Smooth muscle cell (in vitro differentiated cells): ENCODE results near the gene MAG. TPM values are rescaled to one million over a fixed set of nuclear protein-coding genes. Genes with fewer than 3 reads are reported as not detected.

Experiments used
- DNase-seq: peaks from one replicate; lab custom pipeline; 2025; ENCODE audit not compliant: unreplicated experiment; lab: John Stamatoyannopoulos, UW
- H2AFZ ChIP-seq: fragments of 200-600 bp; sonication (generic); 2 replicates; pipeline ENCODE4 v1.6.0; 2016; ENCODE audit warnings: antibody characterized with exemption, low read depth, mild to moderate bottlenecking
- H3F3A ChIP-seq: fragments of 200-600 bp; sonication (generic); 2 replicates; pipeline ENCODE4 v1.6.0; 2017; ENCODE audit warnings: antibody characterized with exemption, low read depth
- H3K27ac ChIP-seq: fragments of 200-600 bp; sonication (generic); 2 replicates; pipeline ENCODE4 v1.5.1; 2016; ENCODE audit warnings: low read depth, mild to moderate bottlenecking
- H3K27me3 ChIP-seq: fragments of 200-600 bp; sonication (generic); 2 replicates; pipeline ENCODE4 v1.6.1; 2016; ENCODE audit warnings: low read depth, mild to moderate bottlenecking
- H3K36me3 ChIP-seq: fragments of 200-600 bp; sonication (generic); 2 replicates; pipeline ENCODE4 v1.5.1; 2016; ENCODE audit warnings: low read depth
- H3K4me1 ChIP-seq: fragments of 200-600 bp; sonication (generic); 2 replicates; pipeline ENCODE4 v1.5.1; 2016; ENCODE audit warnings: low read depth
- H3K4me2 ChIP-seq: fragments of 200-600 bp; sonication (generic); 2 replicates; pipeline ENCODE4 v1.6.0; 2016; ENCODE audit warnings: mild to moderate bottlenecking
- H3K4me3 ChIP-seq: fragments of 200-600 bp; sonication (generic); 2 replicates; pipeline ENCODE4 v1.5.1; 2016; ENCODE audit warnings: mild to moderate bottlenecking
- H3K79me2 ChIP-seq: fragments of 200-600 bp; sonication (generic); 2 replicates; pipeline ENCODE4 v1.6.0; 2016; ENCODE audit warnings: low read depth, mild to moderate bottlenecking
- H3K9ac ChIP-seq: fragments of 200-600 bp; sonication (generic); 2 replicates; pipeline ENCODE4 v1.6.0; 2016; ENCODE audit warnings: low read depth
- H3K9me3 ChIP-seq: fragments of 200-600 bp; sonication (generic); replicated peaks from 2 replicates; pipeline ENCODE4 v1.5.1; 2016; ENCODE audit warnings: low read depth
- H4K20me1 ChIP-seq: fragments of 200-600 bp; sonication (generic); 2 replicates; pipeline ENCODE4 v1.6.0; 2016; ENCODE audit warnings: low read depth
- CTCF ChIP-seq: fragments of 200-600 bp; sonication (generic); IDR thresholded peaks from 2 replicates; pipeline ENCODE4 v1.5.1; 2017; ENCODE audit warnings: borderline replicate concordance, mild to moderate bottlenecking, antibody characterized with exemption; ENCODE audit not compliant: insufficient read depth, poor library complexity, severe bottlenecking
- WGBS: methylation state at CpG from one replicate; pipeline ENCODE4 v1.1.7; 2016; ENCODE audit warnings: low lambda C conversion rate; 5-methylcytosine and 5-hydroxymethylcytosine counted together
- polyA plus RNA-seq: library from polyadenylated mRNA; unstranded; fragments of >200 nt; fragmentation: Nextera tagmentation; extraction: Ambion mirVana; gene quantifications from 2 replicates; pipeline ENCODE4 v1.2.1, GENCODE V29; 2016
- total RNA-seq: library from RNA; depleted of rRNA; stranded (reverse); fragments of >200 nt; gene quantifications from 2 replicates; pipeline ENCODE4 v1.2.3, GENCODE V29; 2014

MAG gene
- total and polyA plus RNA-seq, 2 experiments from 2014 or later, result not detected

GRCh38 chr19:35322014-35322413, 30.1 kb downstream of the MAG start:
- H3K27ac ChIP-seq, result no peak overlapping the region
- 95% methylated on average over 9 of the region's 9 CpGs for WGBS
- no peaks in the 10 kb centered on the region for H3K4me1 ChIP-seq
- H2AFZ ChIP-seq, result no peak overlapping the region
- H3K4me3 ChIP-seq, result no peak overlapping the region
- H4K20me1 ChIP-seq, result no peaks in the 10 kb centered on the region
- no peaks in the 10 kb centered on the region for H3F3A ChIP-seq
- no peaks in the 10 kb centered on the region for H3K79me2 ChIP-seq
- H3K36me3 ChIP-seq, result no peaks in the 10 kb centered on the region
- no peak for DNase-seq
- peaks cover 6% of the 10 kb centered on the region for H3K27me3 ChIP-seq
- H3K9ac ChIP-seq, result no peak overlapping the region
- H3K9me3 ChIP-seq, result no peaks in the 10 kb centered on the region
- TF ChIP-seq CTCF, result no peak
- H3K4me2 ChIP-seq, result no peak overlapping the region

- Histone ChIP-seq H3K27me3 (peaks cover 6% of the 10 kb centered on the region), H3K9ac (no peak overlapping the region), H4K20me1 (no peaks in the 10 kb centered on the region), H3K27ac (no peak overlapping the region), H3K79me2 (no peaks in the 10 kb centered on the region), H3K4me2 (no peak overlapping the region), H3K4me3 (no peak overlapping the region), H3K4me1 (no peaks in the 10 kb centered on the region), H3K9me3 (no peaks in the 10 kb centered on the region), H3K36me3 (no peaks in the 10 kb centered on the region), H3F3A (no peaks in the 10 kb centered on the region), H2AFZ (no peak overlapping the region)
- DNase-seq, result no peak
- WGBS, result 75% methylated on average over 4 of the region's 4 CpGs
- no peak for TF ChIP-seq CTCF
Observed at GRCh38 chr19:35327642-35328041, 35.7 kb downstream of the MAG start.

DNA sequence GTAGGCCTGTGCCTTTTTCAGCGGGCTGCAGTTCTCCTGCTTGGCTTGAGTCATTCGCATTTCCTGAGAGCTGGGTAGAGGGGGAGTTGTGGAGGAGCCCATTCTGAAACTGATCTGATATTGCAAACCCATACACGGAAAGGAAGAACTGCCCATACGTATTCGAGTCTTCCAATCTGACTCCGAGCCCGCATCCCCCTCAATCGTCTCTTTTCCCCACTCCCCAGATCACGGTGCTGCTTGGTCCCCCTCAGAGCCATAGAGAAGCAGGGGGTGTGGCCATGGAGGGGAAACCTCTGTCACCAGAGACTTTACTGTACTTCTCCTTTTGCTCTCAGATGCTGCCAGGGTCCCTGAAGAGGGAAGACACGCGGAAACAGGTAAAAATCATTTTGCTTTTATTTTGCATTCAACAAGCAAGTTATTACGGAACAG, 36.9 kb downstream of the MAG start, which contains the start of gene CD22:
TSS of gene CD22 (plus strand) at position 337 of the 435 bp plus-strand sequence. CDS start 2,854 bp downstream, outside the sequence.
- H3K9ac ChIP-seq, result no peak within 1 kb of the TSS
- DNase-seq, result no peak

More for the DNA sequence above, 36.9 kb downstream of the MAG start, which contains the start of gene CD22:
- Histone ChIP-seq H3K27ac (no peak within 1 kb of the TSS), H3K4me2 (no peak within 1 kb of the TSS), H3K36me3 (no peaks in the 10 kb centered on the region), H3K27me3 (peaks cover 6% of the 10 kb centered on the region), H3K9me3 (no peaks in the 10 kb centered on the region), H3K79me2 (no peaks in the 10 kb centered on the region), H2AFZ (no peak within 1 kb of the TSS), H3K4me1 (no peaks in the 10 kb centered on the region), H3F3A (no peaks in the 10 kb centered on the region), H3K4me3 (no peak within 1 kb of the TSS), H4K20me1 (no peaks in the 10 kb centered on the region)
- 79% methylated on average over 12 of the region's 12 CpGs for WGBS
- no peak for TF ChIP-seq CTCF
